ENCODE measurements around the gene UHMK1.
"Not testable (repeated sequence)": the region's sequence is repeated elsewhere in the genome, so short reads cannot be mapped to it uniquely, and the experiment has no call there.

DNA sequence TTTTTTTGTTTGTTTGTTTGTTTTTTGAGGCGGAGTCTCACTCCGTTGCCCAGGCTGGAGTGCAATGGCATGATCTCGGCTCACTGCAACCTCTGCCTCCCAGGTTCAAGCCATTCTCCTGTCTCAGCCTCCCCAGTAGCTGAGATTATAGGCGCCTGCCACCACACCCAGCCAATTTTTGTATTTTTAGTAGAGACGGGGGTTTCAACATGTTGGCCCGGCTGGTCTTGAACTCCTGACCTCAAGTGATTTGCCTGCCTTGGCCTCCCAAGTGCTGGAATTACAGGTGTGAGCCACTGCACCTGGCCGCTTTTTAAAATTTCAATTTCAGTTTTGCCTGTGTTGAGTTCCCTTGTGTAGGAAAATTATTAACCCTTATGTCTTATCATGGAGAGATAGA lies 73.5 kb downstream of the UHMK1 start:
- TF ChIP-seq, protein P1, sequence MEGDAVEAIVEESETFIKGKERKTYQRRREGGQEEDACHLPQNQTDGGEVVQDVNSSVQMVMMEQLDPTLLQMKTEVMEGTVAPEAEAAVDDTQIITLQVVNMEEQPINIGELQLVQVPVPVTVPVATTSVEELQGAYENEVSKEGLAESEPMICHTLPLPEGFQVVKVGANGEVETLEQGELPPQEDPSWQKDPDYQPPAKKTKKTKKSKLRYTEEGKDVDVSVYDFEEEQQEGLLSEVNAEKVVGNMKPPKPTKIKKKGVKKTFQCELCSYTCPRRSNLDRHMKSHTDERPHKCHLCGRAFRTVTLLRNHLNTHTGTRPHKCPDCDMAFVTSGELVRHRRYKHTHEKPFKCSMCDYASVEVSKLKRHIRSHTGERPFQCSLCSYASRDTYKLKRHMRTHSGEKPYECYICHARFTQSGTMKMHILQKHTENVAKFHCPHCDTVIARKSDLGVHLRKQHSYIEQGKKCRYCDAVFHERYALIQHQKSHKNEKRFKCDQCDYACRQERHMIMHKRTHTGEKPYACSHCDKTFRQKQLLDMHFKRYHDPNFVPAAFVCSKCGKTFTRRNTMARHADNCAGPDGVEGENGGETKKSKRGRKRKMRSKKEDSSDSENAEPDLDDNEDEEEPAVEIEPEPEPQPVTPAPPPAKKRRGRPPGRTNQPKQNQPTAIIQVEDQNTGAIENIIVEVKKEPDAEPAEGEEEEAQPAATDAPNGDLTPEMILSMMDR (conservative IDR thresholded peaks at IDR 0.05; ENCODE audit: low read depth, low read length) = not testable (repeated sequence)
- TF ChIP-seq EZH2 (IDR thresholded peaks at IDR 0.05; ENCODE audit: borderline replicate concordance, low read depth, low read length, poor library complexity, severe bottlenecking) = not testable (repeated sequence)

Data from A673 (cell line).